HCT116 (cell line): ENCODE results near the gene GPC5. TPM values are rescaled to one million over a fixed set of nuclear protein-coding genes. Genes with fewer than 3 reads are reported as not detected.
"Not testable (repeated sequence)": the region's sequence is repeated elsewhere in the genome, so short reads cannot be mapped to it uniquely, and the experiment has no call there.

Source experiments
- ATAC-seq: fragments of 200-7000 bp; cut with Tn5 transposase; 2 replicates; pipeline ENCODE4 v1.9.1; 2020; ENCODE audit warnings: mild to moderate bottlenecking, moderate library complexity
- BruUV-seq: library from RNA; stranded (reverse); fragments of 400-500 nt; replicated peaks from 2 replicates; lab custom pipeline; 2021; lab: Mats Ljungman, UMichigan
- CTCF ChIA-PET: fragments of 300-600 bp; sonication (Branson Sonifier 250); formaldehyde crosslinking; loops from one replicate; lab custom pipeline; 2021; ENCODE audit warnings: antibody characterized with exemption; lab: Charles Lee
- POLR2A ChIA-PET: fragments of 300-600, 350-600 bp; sonication (Branson Sonifier 250); formaldehyde crosslinking; loops from one replicate; lab custom pipeline; 2021; ENCODE audit warnings: antibody characterized with exemption; lab: Charles Lee
- RAD21 ChIA-PET, 2 experiments: fragments of 300-600 bp; sonication (Branson Sonifier 250); formaldehyde crosslinking; loops; one replicate each; lab custom pipeline; 2023; ENCODE audit warnings: low total read pairs in 2 of 2; ENCODE audit not compliant: uncharacterized antibody in 2 of 2, unreplicated experiment in 2 of 2, low non-redundant PET in 1 of 2; lab: Charles Lee
- DNase-seq: peaks from one replicate; pipeline ENCODE4 v3.0.0-alpha.2; 2010; ENCODE audit warnings: low read depth, low spot score
- H2AFZ ChIP-seq: fragments of 200-600 bp; shearing (Covaris generic), sonication (generic); 2 replicates; pipeline ENCODE4 v1.6.1; 2017; ENCODE audit warnings: low read depth, mixed run types, mixed read lengths, antibody characterized with exemption, low read length; ENCODE audit not compliant: poor library complexity, severe bottlenecking
- H3K27ac ChIP-seq: 2 replicates; pipeline ENCODE4 v1.5.1; 2012; ENCODE audit warnings: low read depth, low read length
- H3K27me3 ChIP-seq: fragments of 200-600 bp; sonication (generic); 2 replicates; pipeline ENCODE4 v1.6.1; 2016; ENCODE audit warnings: mixed run types, low read length, mixed read lengths; ENCODE audit not compliant: insufficient read depth
- H3K36me3 ChIP-seq, 2 experiments: fragments of 200-500 bp in 1 of 2; fragments of 200-600 bp in 1 of 2; sonication (Bioruptor generic) in 1 of 2; sonication (generic) in 1 of 2; 2 replicates each; pipeline versions ENCODE4 v1.5.1 to v1.6.1; 2014 to 2016; ENCODE audit warnings: low read length in 2 of 2, inconsistent platforms in 1 of 2, mixed read lengths in 1 of 2, mixed run types in 1 of 2; ENCODE audit not compliant: insufficient read depth in 2 of 2, control insufficient read depth in 1 of 2
- H3K4me1 ChIP-seq, 2 experiments: fragments of 200-600 bp in 1 of 2; sonication (generic) in 1 of 2; 2 replicates each; pipeline versions ENCODE4 v1.5.1 to v1.6.1; 2012 to 2017; ENCODE audit warnings: low read length in 2 of 2, inconsistent platforms in 1 of 2, mild to moderate bottlenecking in 1 of 2, mixed read lengths in 1 of 2, mixed run types in 1 of 2, moderate library complexity in 1 of 2; ENCODE audit not compliant: insufficient read depth in 2 of 2, control insufficient read depth in 1 of 2
- H3K4me2 ChIP-seq: fragments of 200-600 bp; sonication (generic); 2 replicates; pipeline ENCODE4 v1.6.1; 2017; ENCODE audit warnings: mixed run types, low read length, mixed read lengths
- H3K4me3 ChIP-seq, 2 experiments: fragments of 200-600 bp in 1 of 2; sonication (generic) in 1 of 2; replicated peaks in 1 of 2; 2 replicates each; pipeline ENCODE4 v1.5.1; 2011 to 2016; ENCODE audit warnings: low read length in 2 of 2, control low read depth in 1 of 2, low read depth in 1 of 2, mild to moderate bottlenecking in 1 of 2, mixed read lengths in 1 of 2, mixed run types in 1 of 2
- H3K79me2 ChIP-seq: fragments of 200-600 bp; sonication (generic); 2 replicates; pipeline ENCODE4 v1.6.1; 2017; ENCODE audit warnings: mild to moderate bottlenecking, mixed run types, low read length, moderate library complexity, mixed read lengths; ENCODE audit not compliant: insufficient read depth
- H3K9ac ChIP-seq: fragments of 200-600 bp; sonication (generic); 2 replicates; pipeline ENCODE4 v1.6.1; 2016; ENCODE audit warnings: low read length, mixed read lengths
- H3K9me2 ChIP-seq: fragments of 200-600 bp; sonication (generic), shearing (Covaris generic); 2 replicates; pipeline ENCODE4 v1.6.1; 2017; ENCODE audit warnings: mixed run types, mild to moderate bottlenecking, moderate library complexity; ENCODE audit not compliant: insufficient read depth
- H3K9me3 ChIP-seq, 2 experiments: fragments of 200-500 bp in 1 of 2; fragments of 200-600 bp in 1 of 2; sonication (Bioruptor generic) in 1 of 2; sonication (generic) in 1 of 2; 2 replicates each; pipeline ENCODE4 v1.6.1; 2014 to 2017; ENCODE audit warnings: low read length in 2 of 2, mixed read lengths in 2 of 2, inconsistent platforms in 1 of 2, low read depth in 1 of 2, mild to moderate bottlenecking in 1 of 2, mixed run types in 1 of 2, moderate library complexity in 1 of 2; ENCODE audit not compliant: control insufficient read depth in 1 of 2, insufficient read depth in 1 of 2
- H4K20me1 ChIP-seq: fragments of 200-600 bp; sonication (generic), shearing (Covaris generic); 2 replicates; pipeline ENCODE4 v1.6.1; 2017; ENCODE audit warnings: mixed run types, mild to moderate bottlenecking, moderate library complexity; ENCODE audit not compliant: insufficient read depth
- CBX3 ChIP-seq: IDR thresholded peaks from 2 replicates; pipeline ENCODE4 v1.6.1; 2012; ENCODE audit warnings: low read depth
- EGR1 ChIP-seq: IDR thresholded peaks from 2 replicates; pipeline ENCODE4 v1.6.1; 2012; ENCODE audit warnings: low read depth
- ELF1 ChIP-seq: IDR thresholded peaks from 2 replicates; pipeline ENCODE4 v1.6.1; 2012; ENCODE audit warnings: low read depth, borderline replicate concordance
- EZH2phosphoT487 ChIP-seq: fragments of 200-600 bp; IDR thresholded peaks from 2 replicates; pipeline ENCODE4 v1.6.1; 2018; ENCODE audit warnings: antibody characterized with exemption, borderline replicate concordance
- YY1 ChIP-seq: IDR thresholded peaks from 2 replicates; pipeline ENCODE4 v1.6.1; 2011; ENCODE audit warnings: low read length, low read depth, moderate library complexity, mild to moderate bottlenecking; ENCODE audit not compliant: insufficient replicate concordance; ENCODE audit errors: extremely low read depth
- ZNF274 ChIP-seq: fragments of 200-500 bp; sonication (Bioruptor generic); IDR thresholded peaks from 2 replicates; pipeline ENCODE4 v1.6.1; 2014; ENCODE audit warnings: mild to moderate bottlenecking, low read depth, low read length, inconsistent platforms
- intact Hi-C: fragments of 100-400 bp; cut with micrococcal nuclease; formaldehyde crosslinking; loops from 2 replicates; pipeline ENCODE4 v1.10.0; 2022
- total RNA-seq: library from RNA; stranded (reverse); gene quantifications from one replicate; pipeline ENCODE4 v1.2.1, GENCODE V29; 2021; ENCODE audit not compliant: unreplicated experiment
- TF ChIP-seq, protein P1 (sequence below): IDR thresholded peaks from 2 replicates; pipeline ENCODE4 v1.6.1; 2012
- TF ChIP-seq, protein P2 (sequence below): IDR thresholded peaks from 2 replicates; pipeline ENCODE4 v1.6.1; 2012

GPC5 gene
- total RNA-seq, 1 experiment from 2014 or later = not detected

DNA sequence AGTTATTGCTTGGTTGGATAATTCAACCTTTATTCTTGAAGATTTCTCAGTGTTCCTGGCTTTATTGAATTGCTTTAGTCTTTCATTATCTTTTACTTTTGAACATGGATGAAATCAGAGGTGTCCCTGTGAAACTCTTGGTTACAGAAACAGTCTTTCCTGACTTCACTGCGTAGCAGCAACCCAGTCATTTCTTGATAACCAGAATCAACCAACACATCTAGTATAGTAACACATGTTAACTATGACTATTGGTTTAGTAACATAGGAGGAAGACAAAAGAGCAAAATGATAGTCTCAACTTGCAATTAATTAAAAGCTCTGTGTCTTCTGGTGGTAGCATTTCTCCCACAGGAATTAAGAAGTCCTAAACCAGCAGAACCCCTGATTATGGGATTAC lies 393.6 kb downstream of the GPC5 start:
- no peaks in the 10 kb centered on the region for H4K20me1 ChIP-seq
- peaks cover 4 to 13% of the 10 kb centered on the region in 2 experiments; a peak in 2 of 4 replicates for H3K9me3 ChIP-seq
- RAD21 ChIA-PET = no interaction called here
- H3K4me3 ChIP-seq = no peak overlapping the region
- no peak overlapping the region for H3K4me2 ChIP-seq
- no peak overlapping the region for H3K27ac ChIP-seq
- CTCF ChIA-PET = no interaction called here
- DNase-seq (no peak), ATAC-seq (no peak)
- no peak overlapping the region for H3K9ac ChIP-seq
- no peaks in the 10 kb centered on the region for H3K9me2 ChIP-seq
- no peaks in the 10 kb centered on the region for H3K36me3 ChIP-seq
- TF ChIP-seq, protein P1, sequence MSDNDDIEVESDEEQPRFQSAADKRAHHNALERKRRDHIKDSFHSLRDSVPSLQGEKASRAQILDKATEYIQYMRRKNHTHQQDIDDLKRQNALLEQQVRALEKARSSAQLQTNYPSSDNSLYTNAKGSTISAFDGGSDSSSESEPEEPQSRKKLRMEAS = no peak
- TF ChIP-seq, all 23 proteins: peak for 0
- H3K4me1 ChIP-seq = no peaks in the 10 kb centered on the region
- H2AFZ ChIP-seq = no peak overlapping the region
- intact Hi-C loops = no loop called here
- H3K79me2 ChIP-seq = no peaks in the 10 kb centered on the region
- POLR2A ChIA-PET = no interaction called here
- no peaks in the 10 kb centered on the region for H3K27me3 ChIP-seq
- BruUV-seq = no TSS peak

DNA sequence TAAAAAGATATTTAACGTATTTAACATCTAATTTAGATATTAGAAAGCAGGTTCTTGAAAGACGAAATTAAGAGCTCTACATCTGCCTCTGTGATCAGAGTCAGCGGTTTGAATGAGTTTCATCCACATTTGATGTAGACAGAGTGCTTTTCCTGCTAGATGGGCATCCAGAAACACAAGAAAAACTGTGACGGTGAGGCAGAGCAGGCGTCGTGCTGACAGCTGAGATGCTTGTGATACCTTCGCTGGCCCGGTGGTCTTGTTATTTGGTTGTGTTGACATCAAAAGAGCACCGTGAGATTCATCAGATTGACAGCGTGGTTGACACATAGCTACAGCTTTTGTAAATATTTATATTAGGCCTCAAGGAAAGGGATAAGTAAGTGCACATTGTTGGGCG lies 399.1 kb downstream of the GPC5 start:
- Histone ChIP-seq H3K36me3 (no peaks in the 10 kb centered on the region), H3K4me1 (no peaks in the 10 kb centered on the region), H3K4me3 (no peak overlapping the region), H3K4me2 (no peak overlapping the region), H3K9me2 (no peaks in the 10 kb centered on the region), H3K79me2 (no peaks in the 10 kb centered on the region), H3K9ac (no peak overlapping the region), H4K20me1 (no peaks in the 10 kb centered on the region), H3K27ac (no peak overlapping the region), H3K27me3 (no peaks in the 10 kb centered on the region), H2AFZ (no peak overlapping the region)
- DNase-seq = no peak
- POLR2A ChIA-PET = no interaction called here
- no peak for ATAC-seq
- CTCF ChIA-PET = no interaction called here
- BruUV-seq = no TSS peak
- RAD21 ChIA-PET = no interaction called here
- intact Hi-C loops = no loop called here
- TF ChIP-seq CBX3 (no peak), EGR1 (no peak), ELF1 (no peak), EZH2phosphoT487 (no peak), ZNF274 (no peak), YY1 (no peak)
- TF ChIP-seq, protein P2, sequence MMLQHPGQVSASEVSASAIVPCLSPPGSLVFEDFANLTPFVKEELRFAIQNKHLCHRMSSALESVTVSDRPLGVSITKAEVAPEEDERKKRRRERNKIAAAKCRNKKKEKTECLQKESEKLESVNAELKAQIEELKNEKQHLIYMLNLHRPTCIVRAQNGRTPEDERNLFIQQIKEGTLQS = no peak
- TF ChIP-seq, all 23 proteins: peak for 0
- peaks cover 4 to 20% of the 10 kb centered on the region in 2 experiments; a peak in 2 of 4 replicates for H3K9me3 ChIP-seq

DNA sequence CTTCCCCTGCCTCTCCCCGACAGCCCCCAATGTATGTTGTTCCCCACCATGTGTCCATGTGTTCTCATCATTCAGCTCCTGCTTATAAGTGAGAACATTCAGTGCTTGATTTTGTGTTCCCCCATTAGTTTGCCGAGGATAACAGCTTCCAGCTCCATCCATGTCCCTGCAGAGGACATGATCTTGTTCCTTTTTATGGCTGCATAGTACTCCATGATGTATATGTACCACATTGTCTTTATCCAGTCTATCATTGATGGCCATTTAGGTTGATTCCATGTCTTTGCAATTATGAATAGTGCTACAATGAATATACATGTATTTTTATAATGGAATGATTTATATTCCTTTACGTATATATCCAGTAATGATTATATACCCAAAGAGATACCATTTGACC lies 399.9 kb downstream of the GPC5 start:
- H3K27me3 ChIP-seq, H2AFZ ChIP-seq, DNase-seq, RAD21 ChIA-PET, CTCF ChIA-PET, H3K4me2 ChIP-seq, ATAC-seq, BruUV-seq, H3K4me1 ChIP-seq, H3K9me2 ChIP-seq, POLR2A ChIA-PET, H3K36me3 ChIP-seq, H3K4me3 ChIP-seq, H3K79me2 ChIP-seq, H3K27ac ChIP-seq, H4K20me1 ChIP-seq, intact Hi-C loops, H3K9ac ChIP-seq: not testable (repeated sequence)
- peaks cover 4 to 20% of the 10 kb centered on the region in 2 experiments; a peak in 2 of 4 replicates for H3K9me3 ChIP-seq

DNA sequence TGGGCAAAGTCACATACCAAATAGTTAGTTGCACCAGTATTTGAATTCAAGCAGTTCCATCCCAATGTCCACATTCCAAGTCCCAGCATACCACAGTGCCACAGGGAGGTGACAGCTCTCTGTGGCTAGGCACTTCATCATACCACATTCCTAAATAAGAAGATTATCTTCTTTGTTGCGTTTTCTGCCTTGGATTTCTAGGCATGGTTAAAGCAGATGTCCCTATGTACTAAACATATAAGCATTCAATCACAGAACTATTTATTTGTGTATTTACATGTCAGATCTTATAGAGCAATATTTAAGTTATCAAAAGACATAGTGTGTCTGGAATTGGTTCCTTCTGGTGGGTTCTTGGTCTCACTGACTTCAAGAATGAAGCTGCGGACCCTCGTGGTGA lies 403.4 kb downstream of the GPC5 start:
- peaks cover 0 to 12% of the 10 kb centered on the region in 2 experiments; a peak in 2 of 4 replicates for H3K9me3 ChIP-seq
- H3K27me3 ChIP-seq, ATAC-seq, H3K9me2 ChIP-seq, RAD21 ChIA-PET, H3K9ac ChIP-seq, POLR2A ChIA-PET, H4K20me1 ChIP-seq, H3K36me3 ChIP-seq, CTCF ChIA-PET, H3K4me1 ChIP-seq, H3K79me2 ChIP-seq, H2AFZ ChIP-seq, H3K27ac ChIP-seq, DNase-seq, BruUV-seq, H3K4me3 ChIP-seq, intact Hi-C loops, H3K4me2 ChIP-seq: not testable (repeated sequence)
